ENCODE measurements around the gene ANAPC15.

Gene ANAPC15

GRCh38 chr11:72132646-72133045 lies 20.2 kb upstream of the ANAPC15 start:
- Histone ChIP-seq H3K79me2 (ENCODE audit: control insufficient read depth, low read length) (no peaks in the 10 kb centered on the region), H3K27ac (ENCODE audit: low read depth, low read length) (no peak overlapping the region), H3K4me3 (ENCODE audit: low read length) (no peak overlapping the region), H3K36me3 (ENCODE audit: control insufficient read depth, low read length) (no peaks in the 10 kb centered on the region), H4K20me1 (ENCODE audit: control insufficient read depth, insufficient read depth, low read depth, low read length) (no peaks in the 10 kb centered on the region), H3F3A (ENCODE audit: control insufficient read depth, insufficient read depth) (no peaks in the 10 kb centered on the region), H3K4me1 (ENCODE audit: control insufficient read depth, low read length) (no peaks in the 10 kb centered on the region), H3K4me2 (ENCODE audit: low read length) (no peak overlapping the region), H3K9me2 (replicated peaks; ENCODE audit: control insufficient read depth, low read length) (no peaks in the 10 kb centered on the region), H3K9me3 (ENCODE audit: control insufficient read depth, insufficient read depth, low read length) (peaks cover 20% of the 10 kb centered on the region), H3K27me3 (ENCODE audit: control insufficient read depth, low read length) (peaks cover 9% of the 10 kb centered on the region)
- no peak for TF ChIP-seq EZH2phosphoT487 (IDR thresholded peaks at IDR 0.05; ENCODE audit: borderline replicate concordance, low read length)
- no peak for TF ChIP-seq CTCF (IDR thresholded peaks at IDR 0.05; ENCODE audit: low read depth, low read length, poor library complexity, severe bottlenecking)

- Histone ChIP-seq H3K27me3 (ENCODE audit: control insufficient read depth, low read length) (peaks cover 9% of the 10 kb centered on the region), H3K9me3 (ENCODE audit: control insufficient read depth, insufficient read depth, low read length) (peaks cover 36% of the 10 kb centered on the region), H3K79me2 (ENCODE audit: control insufficient read depth, low read length) (no peaks in the 10 kb centered on the region), H3K36me3 (ENCODE audit: control insufficient read depth, low read length) (no peaks in the 10 kb centered on the region), H3K4me2 (ENCODE audit: low read length) (no peak overlapping the region), H3K4me3 (ENCODE audit: low read length) (no peak overlapping the region), H3K9me2 (replicated peaks; ENCODE audit: control insufficient read depth, low read length) (no peaks in the 10 kb centered on the region), H3K4me1 (ENCODE audit: control insufficient read depth, low read length) (no peaks in the 10 kb centered on the region), H4K20me1 (ENCODE audit: control insufficient read depth, insufficient read depth, low read depth, low read length) (no peaks in the 10 kb centered on the region), H3F3A (ENCODE audit: control insufficient read depth, insufficient read depth) (no peaks in the 10 kb centered on the region), H3K27ac (ENCODE audit: low read depth, low read length) (no peak overlapping the region)
- TF ChIP-seq EZH2phosphoT487 (IDR thresholded peaks at IDR 0.05; ENCODE audit: borderline replicate concordance, low read length), result no peak
- no peak for TF ChIP-seq CTCF (IDR thresholded peaks at IDR 0.05; ENCODE audit: low read depth, low read length, poor library complexity, severe bottlenecking)
These were observed 16.9 kb upstream of the ANAPC15 start for GRCh38 chr11:72129381-72129780.

GRCh38 chr11:72127923-72128322 lies 15.4 kb upstream of the ANAPC15 start:
- Histone ChIP-seq H3K27me3 (ENCODE audit: control insufficient read depth, low read length) (peaks cover 6% of the 10 kb centered on the region), H3K9me2 (replicated peaks; ENCODE audit: control insufficient read depth, low read length) (no peaks in the 10 kb centered on the region), H3K79me2 (ENCODE audit: control insufficient read depth, low read length) (no peaks in the 10 kb centered on the region), H3K27ac (ENCODE audit: low read depth, low read length) (no peak overlapping the region), H3F3A (ENCODE audit: control insufficient read depth, insufficient read depth) (no peaks in the 10 kb centered on the region), H3K4me2 (ENCODE audit: low read length) (no peak overlapping the region), H3K4me1 (ENCODE audit: control insufficient read depth, low read length) (no peaks in the 10 kb centered on the region), H4K20me1 (ENCODE audit: control insufficient read depth, insufficient read depth, low read depth, low read length) (no peaks in the 10 kb centered on the region), H3K4me3 (ENCODE audit: low read length) (no peak overlapping the region), H3K36me3 (ENCODE audit: control insufficient read depth, low read length) (no peaks in the 10 kb centered on the region), H3K9me3 (ENCODE audit: control insufficient read depth, insufficient read depth, low read length) (peaks cover 39% of the 10 kb centered on the region)
- no peak for TF ChIP-seq CTCF (IDR thresholded peaks at IDR 0.05; ENCODE audit: low read depth, low read length, poor library complexity, severe bottlenecking)
- TF ChIP-seq EZH2phosphoT487 (IDR thresholded peaks at IDR 0.05; ENCODE audit: borderline replicate concordance, low read length), result no peak

- no peaks in the 10 kb centered on the region for H4K20me1 ChIP-seq (ENCODE audit: control insufficient read depth, insufficient read depth, low read depth, low read length)
- H3K4me1 ChIP-seq (ENCODE audit: control insufficient read depth, low read length), result no peaks in the 10 kb centered on the region
- no peak overlapping the region for H3K4me2 ChIP-seq (ENCODE audit: low read length)
- H3K27ac ChIP-seq (ENCODE audit: low read depth, low read length), result no peak overlapping the region
- H3F3A ChIP-seq (ENCODE audit: control insufficient read depth, insufficient read depth), result no peaks in the 10 kb centered on the region
- H3K9me3 ChIP-seq (ENCODE audit: control insufficient read depth, insufficient read depth, low read length), result peaks cover 39% of the 10 kb centered on the region
- H3K9me2 ChIP-seq (replicated peaks; ENCODE audit: control insufficient read depth, low read length), result no peaks in the 10 kb centered on the region
- no peak for TF ChIP-seq CTCF (IDR thresholded peaks at IDR 0.05; ENCODE audit: low read depth, low read length, poor library complexity, severe bottlenecking)
- H3K79me2 ChIP-seq (ENCODE audit: control insufficient read depth, low read length), result no peaks in the 10 kb centered on the region
- H3K27me3 ChIP-seq (ENCODE audit: control insufficient read depth, low read length), result no peaks in the 10 kb centered on the region
- no peaks in the 10 kb centered on the region for H3K36me3 ChIP-seq (ENCODE audit: control insufficient read depth, low read length)
- no peak overlapping the region for H3K4me3 ChIP-seq (ENCODE audit: low read length)
These were observed 13.5 kb upstream of the ANAPC15 start for GRCh38 chr11:72125956-72126355.

All from DOHH2 (cell line).